Central memory CD8-positive, alpha-beta T cell (primary cell): ENCODE data around the gene KDM5B.

Source experiments
- ATAC-seq: fragments of 150-1000 bp; cut with Tn5 transposase; replicated peaks from 2 replicates; pipeline ENCODE4 v1.10.0; 2022; ENCODE audit warnings: mild to moderate bottlenecking, moderate FRiP score, moderate number of reproducible peaks; ENCODE audit not compliant: poor library complexity, severe bottlenecking; ENCODE audit errors: extremely low read depth
- DNase-seq, 2 donors: peaks; one replicate each; pipeline ENCODE4 v3.0.0; 2021; ENCODE audit warnings: low spot score in 2 of 2
- H3K27ac Mint-ChIP-seq: one replicate; pipeline ENCODE4 v1.8.0; 2022; ENCODE audit warnings: low read depth, mild to moderate bottlenecking, moderate library complexity, mixed read lengths
- H3K27me3 Mint-ChIP-seq: one replicate; pipeline ENCODE4 v1.8.0; 2022; ENCODE audit warnings: mixed read lengths
- H3K36me3 Mint-ChIP-seq: one replicate; pipeline ENCODE4 v1.8.0; 2022; ENCODE audit warnings: mild to moderate bottlenecking, moderate library complexity, mixed read lengths; ENCODE audit not compliant: insufficient read depth
- H3K4me1 Mint-ChIP-seq: one replicate; pipeline ENCODE4 v1.8.0; 2022; ENCODE audit warnings: mixed read lengths
- H3K4me3 Mint-ChIP-seq: one replicate; pipeline ENCODE4 v1.8.0; 2022; ENCODE audit warnings: mild to moderate bottlenecking, moderate library complexity, mixed read lengths
- H3K9me3 Mint-ChIP-seq: one replicate; pipeline ENCODE4 v1.8.0; 2022; ENCODE audit warnings: mixed read lengths

The KDM5B gene

GRCh38 chr1:202713110-202713509 is 95.1 kb downstream of the KDM5B start:
- H3K9me3 Mint-ChIP-seq = no peaks in the 10 kb centered on the region
- H3K27me3 Mint-ChIP-seq = peaks cover 54% of the 10 kb centered on the region
- ATAC-seq = no peak
- H3K4me1 Mint-ChIP-seq = peaks cover 4% of the 10 kb centered on the region
- no peak for DNase-seq
- H3K27ac Mint-ChIP-seq = no peak overlapping the region
- H3K36me3 Mint-ChIP-seq = peaks cover 1% of the 10 kb centered on the region
- no peak overlapping the region for H3K4me3 Mint-ChIP-seq

- DNase-seq = no peak
- peaks cover 64% of the 10 kb centered on the region for H3K27me3 Mint-ChIP-seq
- H3K4me1 Mint-ChIP-seq = peaks cover 4% of the 10 kb centered on the region
- ATAC-seq = no peak
- H3K36me3 Mint-ChIP-seq = peaks cover 1% of the 10 kb centered on the region
- H3K9me3 Mint-ChIP-seq = no peaks in the 10 kb centered on the region
- H3K4me3 Mint-ChIP-seq = no peak overlapping the region
- no peak overlapping the region for H3K27ac Mint-ChIP-seq
Observed at GRCh38 chr1:202711949-202712635, 96.1 kb downstream of the KDM5B start.

- ATAC-seq (no peak), DNase-seq (no peak)
- H3K36me3 Mint-ChIP-seq = peaks cover 1% of the 10 kb centered on the region
- H3K4me1 Mint-ChIP-seq = peaks cover 4% of the 10 kb centered on the region
- no peaks in the 10 kb centered on the region for H3K9me3 Mint-ChIP-seq
- peak within 1 kb of the TSS; percentile 46 for H3K4me3 Mint-ChIP-seq
- no peak within 1 kb of the TSS for H3K27ac Mint-ChIP-seq
- H3K27me3 Mint-ChIP-seq = peaks cover 81% of the 10 kb centered on the region
Observed at GRCh38 chr1:202710070-202711045, 97.9 kb downstream of the KDM5B start, which contains the start of gene SYT2. Gene SYT2, minus strand, starts transcription at chr1:202710454. Its CDS starts 104,682 bp downstream, at chr1:202605772.

- H3K27me3 Mint-ChIP-seq = peaks cover 87% of the 10 kb centered on the region
- peaks cover 1% of the 10 kb centered on the region for H3K36me3 Mint-ChIP-seq
- peak overlapping the region; percentile 46 for H3K4me3 Mint-ChIP-seq
Observed at GRCh38 chr1:202709276-202710041, 98.8 kb downstream of the KDM5B start.

DNA sequence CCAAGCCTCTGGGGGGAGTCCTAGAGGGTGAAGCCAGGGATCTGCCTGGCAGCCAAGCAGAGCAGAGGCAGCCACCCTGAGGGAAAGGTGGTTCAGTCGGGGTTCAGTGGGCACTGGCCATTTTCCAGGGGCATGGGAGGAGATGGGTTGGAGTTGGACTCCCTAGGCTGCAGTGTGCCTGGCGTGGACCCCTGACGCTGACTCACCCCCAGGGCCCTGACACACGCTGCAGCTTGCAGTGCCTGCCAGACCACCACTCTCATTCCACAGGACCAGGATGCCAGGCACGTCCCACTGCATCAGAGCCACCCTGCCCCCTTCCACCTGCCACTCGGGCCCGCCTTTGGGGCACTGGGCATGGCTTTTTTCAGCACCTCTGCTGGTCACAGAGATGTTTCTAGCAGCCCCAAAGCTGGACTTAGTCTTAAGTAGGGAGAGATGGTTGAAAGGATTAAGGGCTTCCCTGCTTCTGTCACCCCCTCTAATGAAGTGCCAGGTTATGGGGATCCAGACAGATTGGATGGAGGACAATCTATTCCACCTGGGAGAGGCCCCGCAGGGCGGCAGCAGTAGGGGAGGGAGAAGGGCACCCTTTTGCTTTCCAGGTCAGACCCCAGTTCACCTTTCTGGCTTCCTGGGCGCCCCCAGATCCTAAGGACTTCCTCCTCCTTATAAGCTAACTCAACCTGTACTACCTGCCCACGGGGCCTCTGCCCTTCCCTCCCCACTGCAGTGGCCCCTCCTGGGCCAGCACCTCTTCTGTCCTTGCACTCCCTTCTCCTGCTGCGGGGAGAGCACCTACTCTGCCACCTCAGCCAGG is 99.6 kb downstream of the KDM5B start:
- peaks cover 4% of the 10 kb centered on the region for H3K4me1 Mint-ChIP-seq
- H3K4me3 Mint-ChIP-seq = peak overlapping the region; percentile 46

More at GRCh38 chr1:202709276-202710041, 98.8 kb downstream of the KDM5B start:
- Mint-ChIP-seq H3K27ac (no peak overlapping the region), H3K4me1 (peaks cover 4% of the 10 kb centered on the region), H3K9me3 (no peaks in the 10 kb centered on the region)
- no peak for DNase-seq
- ATAC-seq = no peak

GRCh38 chr1:202706851-202707250 is 101.4 kb downstream of the KDM5B start:
- Mint-ChIP-seq H3K27me3 (peaks cover 96% of the 10 kb centered on the region), H3K9me3 (no peaks in the 10 kb centered on the region), H3K36me3 (peaks cover 2% of the 10 kb centered on the region), H3K4me1 (peaks cover 4% of the 10 kb centered on the region), H3K27ac (no peak overlapping the region), H3K4me3 (no peak overlapping the region)
- no peak for DNase-seq
- ATAC-seq = no peak

More for the DNA sequence above, 99.6 kb downstream of the KDM5B start:
- peaks cover 1% of the 10 kb centered on the region for H3K36me3 Mint-ChIP-seq
- ATAC-seq (no peak), DNase-seq (no peak)
- H3K27ac Mint-ChIP-seq = no peak overlapping the region
- H3K27me3 Mint-ChIP-seq = peaks cover 95% of the 10 kb centered on the region
- no peaks in the 10 kb centered on the region for H3K9me3 Mint-ChIP-seq

GRCh38 chr1:202704601-202705000 is 103.6 kb downstream of the KDM5B start:
- peaks cover 74% of the 10 kb centered on the region for H3K27me3 Mint-ChIP-seq

GRCh38 chr1:202703191-202703590 is 105.0 kb downstream of the KDM5B start:
- Mint-ChIP-seq H3K27me3 (peaks cover 67% of the 10 kb centered on the region), H3K27ac (no peak overlapping the region), H3K36me3 (peaks cover 2% of the 10 kb centered on the region), H3K9me3 (no peaks in the 10 kb centered on the region), H3K4me3 (no peak overlapping the region), H3K4me1 (peaks cover 5% of the 10 kb centered on the region)
- DNase-seq (no peak), ATAC-seq (no peak)

More at GRCh38 chr1:202704601-202705000, 103.6 kb downstream of the KDM5B start:
- Mint-ChIP-seq H3K27ac (no peak overlapping the region), H3K4me3 (no peak overlapping the region), H3K36me3 (peaks cover 2% of the 10 kb centered on the region), H3K9me3 (no peaks in the 10 kb centered on the region), H3K4me1 (peaks cover 4% of the 10 kb centered on the region)
- ATAC-seq (no peak), DNase-seq (no peak)

DNA sequence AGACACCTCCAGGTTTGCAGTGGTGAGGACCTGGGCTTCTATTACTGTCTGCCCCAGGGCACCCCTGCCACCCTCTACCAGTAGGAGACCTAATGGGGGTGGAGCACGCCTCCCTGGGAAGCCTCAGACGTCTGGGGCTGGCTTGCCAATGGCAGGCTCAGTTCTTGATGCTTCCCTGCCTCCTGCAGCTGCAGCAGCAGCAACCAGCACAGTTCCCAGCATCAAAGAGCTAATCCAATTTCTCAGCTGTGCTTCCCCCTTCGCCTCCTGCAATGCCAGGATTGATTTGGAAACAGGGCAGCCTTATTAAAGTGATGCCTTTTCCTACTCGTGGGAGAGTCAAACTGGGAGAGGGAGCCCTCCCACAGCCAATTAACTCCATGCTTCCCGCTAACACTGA is 106.1 kb downstream of the KDM5B start:
- Mint-ChIP-seq H3K27ac (no peak overlapping the region), H3K4me3 (no peak overlapping the region), H3K36me3 (peaks cover 2% of the 10 kb centered on the region), H3K27me3 (peaks cover 67% of the 10 kb centered on the region), H3K4me1 (peaks cover 5% of the 10 kb centered on the region), H3K9me3 (no peaks in the 10 kb centered on the region)
- no peak for DNase-seq
- ATAC-seq = no peak

DNA sequence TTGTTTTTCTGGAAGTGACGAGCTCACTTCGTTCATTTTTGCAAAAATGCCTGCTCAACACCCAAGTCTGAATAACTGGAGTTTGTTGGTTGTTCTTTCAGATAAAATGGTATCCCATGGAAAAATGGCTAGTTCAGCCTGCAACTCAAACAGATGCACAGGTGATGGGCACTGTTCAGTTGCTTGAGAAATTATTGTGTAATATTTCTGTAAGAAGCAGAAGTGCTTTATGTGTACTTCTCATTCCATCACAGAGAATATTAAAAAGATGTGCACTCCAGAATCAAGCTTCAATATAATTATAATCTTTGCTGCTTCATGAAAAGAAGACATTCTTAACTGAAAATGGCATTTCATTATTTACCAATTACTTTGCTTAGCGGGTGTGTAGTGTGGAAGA is 107.0 kb downstream of the KDM5B start:
- Mint-ChIP-seq H3K27ac (no peak overlapping the region), H3K36me3 (peaks cover 2% of the 10 kb centered on the region), H3K4me1 (peaks cover 5% of the 10 kb centered on the region), H3K4me3 (no peak overlapping the region), H3K9me3 (no peaks in the 10 kb centered on the region), H3K27me3 (peaks cover 67% of the 10 kb centered on the region)
- no peak for DNase-seq
- ATAC-seq = no peak

- no peaks in the 10 kb centered on the region for H3K9me3 Mint-ChIP-seq
- no peak overlapping the region for H3K27ac Mint-ChIP-seq
- ATAC-seq (no peak), DNase-seq (no peak)
- H3K36me3 Mint-ChIP-seq = peaks cover 2% of the 10 kb centered on the region
- peaks cover 67% of the 10 kb centered on the region for H3K27me3 Mint-ChIP-seq
- no peak overlapping the region for H3K4me3 Mint-ChIP-seq
- H3K4me1 Mint-ChIP-seq = peaks cover 5% of the 10 kb centered on the region
Observed at GRCh38 chr1:202700061-202700460, 108.2 kb downstream of the KDM5B start.
